ENCODE results near the gene F2R.

DNA sequence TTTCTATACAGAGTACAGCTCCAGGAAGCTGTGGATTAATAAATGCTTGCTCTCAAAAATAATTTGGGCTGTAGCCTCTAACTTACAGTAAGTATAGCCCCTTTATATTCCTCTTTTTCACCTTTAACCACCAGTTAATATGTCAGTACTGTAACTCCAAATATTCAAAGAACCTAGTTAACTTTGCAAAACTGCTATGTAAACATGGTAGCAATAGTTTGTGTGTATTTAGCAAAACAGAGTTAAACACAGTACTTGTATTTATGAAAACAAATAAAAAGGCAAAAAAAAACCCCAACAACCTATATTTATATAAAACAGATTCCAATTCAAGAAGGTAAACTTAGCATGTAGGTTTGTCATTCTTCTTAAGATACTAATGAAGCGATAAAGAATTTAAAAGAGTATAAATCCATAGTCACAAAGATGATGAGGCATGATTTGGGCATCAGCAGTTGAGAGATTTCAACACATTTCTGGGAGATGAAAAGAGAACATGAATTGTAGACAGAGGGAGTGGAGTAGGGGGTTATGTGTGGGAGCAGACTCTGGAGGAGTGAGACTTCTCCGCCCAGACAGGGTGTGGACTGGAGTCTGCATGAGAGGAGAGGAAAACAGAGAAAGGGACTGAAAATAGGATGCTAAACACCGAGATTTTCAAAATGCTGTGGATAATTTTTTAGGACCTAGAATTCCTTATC lies 55.9 kb downstream of the F2R start:
- TF ChIP-seq CTCF (conservative IDR thresholded peaks at IDR 0.05) (no peak), ZFX (IDR thresholded peaks at IDR 0.05) (no peak)

Measured in C4-2B (cell line).